H1 (cell line): ENCODE results near the gene C1QL2. TPM values are rescaled to one million over a fixed set of nuclear protein-coding genes. Genes with fewer than 3 reads are reported as not detected.

Experiments
- CTCF ChIA-PET: fragments of 300-600 bp; sonication (Branson Sonifier 250); formaldehyde crosslinking; loops from one replicate; lab custom pipeline; 2021; ENCODE audit not compliant: partially characterized antibody; lab: Charles Lee
- POLR2A ChIA-PET: fragments of 300-600 bp; sonication (Branson Sonifier 250); formaldehyde crosslinking; loops from one replicate; lab custom pipeline; 2021; ENCODE audit warnings: inconsistent platforms; ENCODE audit not compliant: partially characterized antibody; lab: Charles Lee
- DNase-seq, 2 experiments: peaks; one replicate each; pipeline versions ENCODE4 v3.0.0 to v3.0.0-alpha.2; 2010 to 2022; ENCODE audit warnings: low spot score in 2 of 2, low read depth in 1 of 2, mixed read lengths in 1 of 2
- FAIRE-seq: peaks from 2 replicates; lab custom pipeline; 2011; peaks lifted over from hg19 to GRCh38; lab: Jason Lieb, UNC
- H2AFZ ChIP-seq: 2 replicates; pipeline ENCODE4 v1.8.1; 2012; ENCODE audit warnings: low read length, inconsistent platforms
- H2AK5ac ChIP-seq: 2 replicates; pipeline ENCODE4 v1.6.1; 2013; ENCODE audit warnings: low read depth, low read length
- H2BK120ac ChIP-seq: replicated peaks from 2 replicates; pipeline ENCODE3; 2013; ENCODE audit warnings: low read depth, low read length, inconsistent platforms
- H2BK12ac ChIP-seq: 2 replicates; pipeline ENCODE4 v1.6.1; 2013; ENCODE audit warnings: low read depth, low read length
- H2BK15ac ChIP-seq: 2 replicates; pipeline ENCODE4 v1.6.1; 2013; ENCODE audit warnings: low read length
- H2BK20ac ChIP-seq: 2 replicates; pipeline ENCODE4 v1.6.1; 2013; ENCODE audit warnings: low read length
- H2BK5ac ChIP-seq: 2 replicates; pipeline ENCODE4 v1.6.1; 2013; ENCODE audit warnings: low read depth, low read length
- H3K14ac ChIP-seq: 2 replicates; pipeline ENCODE4 v1.6.1; 2013; ENCODE audit warnings: inconsistent platforms; ENCODE audit not compliant: insufficient read length
- H3K18ac ChIP-seq: 2 replicates; pipeline ENCODE4 v1.6.1; 2013; ENCODE audit warnings: low read length; ENCODE audit errors: extremely low read depth
- H3K23ac ChIP-seq: 2 replicates; pipeline ENCODE4 v1.6.1; 2013; ENCODE audit warnings: inconsistent platforms; ENCODE audit not compliant: insufficient read length
- H3K23me2 ChIP-seq: 2 replicates; pipeline ENCODE4 v1.6.1; 2013; ENCODE audit warnings: low read depth, low read length
- H3K27ac ChIP-seq: 2 replicates; pipeline ENCODE4 v1.6.1; 2011; ENCODE audit warnings: low read depth, low read length, inconsistent platforms
- H3K27me3 ChIP-seq, 4 experiments: replicated peaks in 1 of 4; 1 replicate in 1 of 4; 2 replicates in 3 of 4; pipeline versions ENCODE4 v1.6.1 to v1.8.1; 2011 to 2013; ENCODE audit warnings: low read length in 3 of 4, mild to moderate bottlenecking in 3 of 4, inconsistent platforms in 2 of 4, mixed read lengths in 2 of 4, moderate library complexity in 1 of 4; ENCODE audit not compliant: control insufficient read depth in 3 of 4, insufficient read depth in 3 of 4; ENCODE audit errors: extremely low read depth in 1 of 4
- H3K36me3 ChIP-seq, 4 experiments: 2 replicates each; pipeline versions ENCODE4 v1.6.1 to v1.8.1; 2011 to 2013; ENCODE audit warnings: mild to moderate bottlenecking in 4 of 4, low read length in 3 of 4, moderate library complexity in 2 of 4, control low read depth in 1 of 4, inconsistent platforms in 1 of 4; ENCODE audit not compliant: insufficient read depth in 4 of 4, control insufficient read depth in 2 of 4
- H3K4ac ChIP-seq: replicated peaks from 2 replicates; pipeline ENCODE3; 2013; ENCODE audit warnings: low read length, low read depth, mixed read lengths, inconsistent platforms; ENCODE audit not compliant: insufficient read length
- H3K4me1 ChIP-seq, 4 experiments: replicated peaks in 1 of 4; 1 replicate in 1 of 4; 2 replicates in 3 of 4; pipeline versions ENCODE4 v1.6.1 to v1.8.1; 2011 to 2013; ENCODE audit warnings: low read length in 3 of 4, inconsistent platforms in 2 of 4, mixed read lengths in 1 of 4; ENCODE audit not compliant: insufficient read depth in 4 of 4, control insufficient read depth in 3 of 4
- H3K4me2 ChIP-seq, 2 experiments: 2 replicates each; pipeline versions ENCODE4 v1.6.1 to v1.8.1; 2011 to 2013; ENCODE audit warnings: low read depth in 2 of 2, low read length in 2 of 2, control low read depth in 1 of 2, inconsistent platforms in 1 of 2, mild to moderate bottlenecking in 1 of 2; ENCODE audit not compliant: insufficient read depth in 1 of 2
- H3K4me3 ChIP-seq, 4 experiments: fragments of 200-600, 300-600 bp in 1 of 4; sonication (generic), shearing (Covaris generic), sonication (Bioruptor Twin) in 1 of 4; 2 replicates each; pipeline versions ENCODE4 v1.5.1 to v1.8.1; 2011 to 2016; ENCODE audit warnings: low read length in 4 of 4, low read depth in 3 of 4, control low read depth in 2 of 4, inconsistent platforms in 2 of 4, mild to moderate bottlenecking in 2 of 4, mixed read lengths in 1 of 4, moderate library complexity in 1 of 4; ENCODE audit not compliant: insufficient read depth in 2 of 4; ENCODE audit errors: extremely low read depth in 1 of 4
- H3K56ac ChIP-seq: replicated peaks from 2 replicates; pipeline ENCODE3; 2013; ENCODE audit warnings: low read depth, mild to moderate bottlenecking, mixed read lengths, low read length, inconsistent platforms; ENCODE audit not compliant: insufficient read length
- H3K79me1 ChIP-seq: 2 replicates; pipeline ENCODE4 v1.6.1; 2013; ENCODE audit warnings: low read depth, low read length, control low read depth
- H3K79me2 ChIP-seq, 2 experiments: 2 replicates each; pipeline versions ENCODE4 v1.6.1 to v1.8.1; 2012 to 2013; ENCODE audit warnings: low read length in 2 of 2, mild to moderate bottlenecking in 2 of 2, inconsistent platforms in 1 of 2; ENCODE audit not compliant: insufficient read depth in 2 of 2, control insufficient read depth in 1 of 2
- H3K9ac ChIP-seq, 4 experiments: replicated peaks in 1 of 4; 1 replicate in 1 of 4; 2 replicates in 3 of 4; pipeline versions ENCODE4 v1.6.1 to v1.8.1; 2011 to 2013; ENCODE audit warnings: low read depth in 3 of 4, low read length in 3 of 4, control low read depth in 2 of 4, mild to moderate bottlenecking in 2 of 4, moderate library complexity in 2 of 4, inconsistent platforms in 1 of 4; ENCODE audit errors: extremely low read depth in 1 of 4
- H3K9me3 ChIP-seq, 2 experiments: 2 replicates each; pipeline versions ENCODE4 v1.6.1 to v1.8.1; 2012 to 2013; ENCODE audit warnings: mild to moderate bottlenecking in 2 of 2, moderate library complexity in 2 of 2, control low read depth in 1 of 2, inconsistent platforms in 1 of 2, low read depth in 1 of 2, low read length in 1 of 2, mixed read lengths in 1 of 2; ENCODE audit not compliant: insufficient read depth in 2 of 2
- H4K20me1 ChIP-seq, 2 experiments: replicated peaks in 1 of 2; 2 replicates each; pipeline versions ENCODE3 to v1.8.1; 2011 to 2013; ENCODE audit warnings: inconsistent platforms in 2 of 2, low read length in 2 of 2, mild to moderate bottlenecking in 1 of 2; ENCODE audit not compliant: insufficient read depth in 2 of 2, control insufficient read depth in 1 of 2
- H4K5ac ChIP-seq: 2 replicates; pipeline ENCODE4 v1.6.1; 2013; ENCODE audit warnings: low read length, low read depth, mixed read lengths, inconsistent platforms; ENCODE audit not compliant: insufficient read length
- H4K8ac ChIP-seq: 2 replicates; pipeline ENCODE4 v1.8.0; 2013; ENCODE audit warnings: mild to moderate bottlenecking, moderate library complexity, low read length, inconsistent platforms; ENCODE audit not compliant: insufficient read depth; ENCODE audit errors: extremely low read depth
- H4K91ac ChIP-seq: replicated peaks from 2 replicates; pipeline ENCODE3; 2013; ENCODE audit warnings: low read length, mixed read lengths, inconsistent platforms; ENCODE audit not compliant: insufficient read length
- FOSL1 ChIP-seq: IDR thresholded peaks from 2 replicates; pipeline ENCODE4 v1.6.1; 2011; ENCODE audit warnings: mild to moderate bottlenecking, low read depth, low read length, moderate library complexity; ENCODE audit not compliant: insufficient read depth
- GABPA ChIP-seq: IDR thresholded peaks from 2 replicates; pipeline ENCODE4 v1.6.1; 2011; ENCODE audit warnings: mild to moderate bottlenecking, low read length, moderate library complexity, borderline replicate concordance; ENCODE audit not compliant: insufficient read depth
- JUN ChIP-seq: IDR thresholded peaks from 2 replicates; pipeline ENCODE4 v1.6.1; 2011; ENCODE audit warnings: low read depth, mild to moderate bottlenecking, improper control_type of control experiment, low read length
- KDM5A ChIP-seq: fragments of 200-600 bp; IDR thresholded peaks from 2 replicates; pipeline ENCODE4 v1.7.1; 2012; ENCODE audit warnings: mild to moderate bottlenecking, low read length, inconsistent platforms, mixed read lengths
- RNF2 ChIP-seq: fragments of 200-900, 300-1000 bp; sonication (generic); IDR thresholded peaks from 2 replicates; pipeline ENCODE4 v1.7.1; 2016; ENCODE audit warnings: borderline replicate concordance, low read depth, mild to moderate bottlenecking, antibody characterized with exemption, low read length; ENCODE audit not compliant: poor library complexity, severe bottlenecking; ENCODE audit errors: missing control alignments
- WGBS, 2 experiments: shearing (Covaris generic) in 1 of 2; methylation state at CpG; one replicate each; pipeline versions ENCODE4 v1.1.6 to v1.1.7; 2013 to 2015; ENCODE audit warnings: low lambda C conversion rate in 2 of 2, mixed read lengths in 2 of 2, inconsistent platforms in 1 of 2, low coverage in 1 of 2, missing lambda C conversion rate in 1 of 2; ENCODE audit not compliant: insufficient replicate concordance in 2 of 2, insufficient coverage in 1 of 2, insufficient read length in 1 of 2; ENCODE audit errors: extremely low coverage in 1 of 2, missing lambda C conversion rate in 1 of 2; 5-methylcytosine and 5-hydroxymethylcytosine counted together
- polyA plus RNA-seq, 7 experiments: library from polyadenylated mRNA; depleted of rRNA in 3 of 7; stranded (reverse) in 5 of 7; unstranded in 2 of 7; fragments of >200 nt in 5 of 7; fragments of 200-250 nt in 2 of 7; gene quantifications; 1 replicate in 5 of 7; 2 replicates in 1 of 7; 4 replicates in 1 of 7; pipeline versions ENCODE4 v1.2.1 to v1.2.3, GENCODE V29; 2011 to 2013; ENCODE audit warnings: missing spikeins in 2 of 7, mixed read lengths in 2 of 7
- total RNA-seq: library from RNA; stranded (reverse); fragmentation: NEBNext Ultra II Directional; extraction: Animal tissue kit (Norgen Biotek cat#: 25700); gene quantifications from 2 replicates; pipeline ENCODE4 v1.2.1, GENCODE V29; 2021

C1QL2 gene
- total and polyA plus RNA-seq, 2 of the 8 experiments (the other 6 are each of a cell fraction or from before 2014, with no cell fraction given): 0.80 to 0.88 TPM

GRCh38 chr2:119207447-119207846 is 48.9 kb upstream of the C1QL2 start:
- Histone ChIP-seq H4K8ac (no peak overlapping the region), H4K91ac (no peak overlapping the region), H3K4me2 (no peak overlapping the region), H3K36me3 (no peaks in the 10 kb centered on the region), H2BK20ac (no peak overlapping the region), H3K79me1 (no peaks in the 10 kb centered on the region), H3K4me3 (no peak overlapping the region), H3K9ac (no peak overlapping the region), H3K23ac (no peak overlapping the region), H4K5ac (no peak overlapping the region), H3K27me3 (no peaks in the 10 kb centered on the region; a peak in 1 of 7 replicates), H3K23me2 (no peaks in the 10 kb centered on the region; the same call in 1 of the 2 replicates), H2AK5ac (no peak overlapping the region), H3K4ac (no peak overlapping the region), H3K4me1 (peaks cover 0 to 4% (median 0%) of the 10 kb centered on the region in 4 experiments; a peak in 2 of 7 replicates), H2BK5ac (no peak overlapping the region), H2AFZ (no peak overlapping the region), H3K56ac (no peak overlapping the region), H4K20me1 (no peaks in the 10 kb centered on the region), H2BK12ac (peak overlapping the region; percentile 29; the same call in 1 of the 2 replicates), H3K9me3 (no peaks in the 10 kb centered on the region), H2BK120ac (no peak overlapping the region), H3K27ac (no peak overlapping the region), H3K79me2 (no peaks in the 10 kb centered on the region), H3K18ac (no peak overlapping the region), H2BK15ac (0 out of 2 replicates have a peak overlapping the region, but pooled peaks have one; percentile 31), H3K14ac (no peak overlapping the region)
- ChIA-PET POLR2A (interaction anchor here (2.4 kb wide), 1 partner anchor 11 kb away, joined by 11 read pairs; no protein-coding TSS in a partner anchor), CTCF (interaction anchor here (1.0 to 3.0 kb wide), 5 partner anchors 9 to 57 kb away, joined by 3 to 6 read pairs (median 4); no protein-coding TSS in a partner anchor)
- no peak for TF ChIP-seq GABPA
- no peak for TF ChIP-seq JUN
- TF ChIP-seq RNF2: no peak
- TF ChIP-seq FOSL1: no peak
- TF ChIP-seq KDM5A: no peak
- FAIRE-seq: no peak
- 90% methylated on average over 2 of the region's 2 CpGs; no CpG with 5 or more reads in 1 of the 2 experiments for WGBS, 2 experiments
- no peak for DNase-seq
